H1 (cell line): ENCODE results near the gene CCDC7. TPM values are rescaled to one million over a fixed set of nuclear protein-coding genes. Genes with fewer than 3 reads are reported as not detected.

ENCODE experiments used
- CTCF ChIA-PET: fragments of 300-600 bp; sonication (Branson Sonifier 250); formaldehyde crosslinking; loops from one replicate; lab custom pipeline; 2021; ENCODE audit not compliant: partially characterized antibody; lab: Charles Lee
- POLR2A ChIA-PET: fragments of 300-600 bp; sonication (Branson Sonifier 250); formaldehyde crosslinking; loops from one replicate; lab custom pipeline; 2021; ENCODE audit warnings: inconsistent platforms; ENCODE audit not compliant: partially characterized antibody; lab: Charles Lee
- DNase-seq, 2 experiments: peaks; one replicate each; pipeline versions ENCODE4 v3.0.0 to v3.0.0-alpha.2; 2010 to 2022; ENCODE audit warnings: low spot score in 2 of 2, low read depth in 1 of 2, mixed read lengths in 1 of 2
- FAIRE-seq: peaks from 2 replicates; lab custom pipeline; 2011; peaks lifted over from hg19 to GRCh38; lab: Jason Lieb, UNC
- H2AFZ ChIP-seq: 2 replicates; pipeline ENCODE4 v1.8.1; 2012; ENCODE audit warnings: low read length, inconsistent platforms
- H2AK5ac ChIP-seq: 2 replicates; pipeline ENCODE4 v1.6.1; 2013; ENCODE audit warnings: low read depth, low read length
- H2BK120ac ChIP-seq: replicated peaks from 2 replicates; pipeline ENCODE3; 2013; ENCODE audit warnings: low read depth, low read length, inconsistent platforms
- H2BK12ac ChIP-seq: 2 replicates; pipeline ENCODE4 v1.6.1; 2013; ENCODE audit warnings: low read depth, low read length
- H2BK15ac ChIP-seq: 2 replicates; pipeline ENCODE4 v1.6.1; 2013; ENCODE audit warnings: low read length
- H2BK20ac ChIP-seq: 2 replicates; pipeline ENCODE4 v1.6.1; 2013; ENCODE audit warnings: low read length
- H2BK5ac ChIP-seq: 2 replicates; pipeline ENCODE4 v1.6.1; 2013; ENCODE audit warnings: low read depth, low read length
- H3K14ac ChIP-seq: 2 replicates; pipeline ENCODE4 v1.6.1; 2013; ENCODE audit warnings: inconsistent platforms; ENCODE audit not compliant: insufficient read length
- H3K18ac ChIP-seq: 2 replicates; pipeline ENCODE4 v1.6.1; 2013; ENCODE audit warnings: low read length; ENCODE audit errors: extremely low read depth
- H3K23ac ChIP-seq: 2 replicates; pipeline ENCODE4 v1.6.1; 2013; ENCODE audit warnings: inconsistent platforms; ENCODE audit not compliant: insufficient read length
- H3K23me2 ChIP-seq: 2 replicates; pipeline ENCODE4 v1.6.1; 2013; ENCODE audit warnings: low read depth, low read length
- H3K27ac ChIP-seq: 2 replicates; pipeline ENCODE4 v1.6.1; 2011; ENCODE audit warnings: low read depth, low read length, inconsistent platforms
- H3K27me3 ChIP-seq, 4 experiments: replicated peaks in 1 of 4; 1 replicate in 1 of 4; 2 replicates in 3 of 4; pipeline versions ENCODE4 v1.6.1 to v1.8.1; 2011 to 2013; ENCODE audit warnings: low read length in 3 of 4, mild to moderate bottlenecking in 3 of 4, inconsistent platforms in 2 of 4, mixed read lengths in 2 of 4, moderate library complexity in 1 of 4; ENCODE audit not compliant: control insufficient read depth in 3 of 4, insufficient read depth in 3 of 4; ENCODE audit errors: extremely low read depth in 1 of 4
- H3K36me3 ChIP-seq, 4 experiments: 2 replicates each; pipeline versions ENCODE4 v1.6.1 to v1.8.1; 2011 to 2013; ENCODE audit warnings: mild to moderate bottlenecking in 4 of 4, low read length in 3 of 4, moderate library complexity in 2 of 4, control low read depth in 1 of 4, inconsistent platforms in 1 of 4; ENCODE audit not compliant: insufficient read depth in 4 of 4, control insufficient read depth in 2 of 4
- H3K4ac ChIP-seq: replicated peaks from 2 replicates; pipeline ENCODE3; 2013; ENCODE audit warnings: low read length, low read depth, mixed read lengths, inconsistent platforms; ENCODE audit not compliant: insufficient read length
- H3K4me1 ChIP-seq, 4 experiments: replicated peaks in 1 of 4; 1 replicate in 1 of 4; 2 replicates in 3 of 4; pipeline versions ENCODE4 v1.6.1 to v1.8.1; 2011 to 2013; ENCODE audit warnings: low read length in 3 of 4, inconsistent platforms in 2 of 4, mixed read lengths in 1 of 4; ENCODE audit not compliant: insufficient read depth in 4 of 4, control insufficient read depth in 3 of 4
- H3K4me2 ChIP-seq, 2 experiments: 2 replicates each; pipeline versions ENCODE4 v1.6.1 to v1.8.1; 2011 to 2013; ENCODE audit warnings: low read depth in 2 of 2, low read length in 2 of 2, control low read depth in 1 of 2, inconsistent platforms in 1 of 2, mild to moderate bottlenecking in 1 of 2; ENCODE audit not compliant: insufficient read depth in 1 of 2
- H3K4me3 ChIP-seq, 4 experiments: fragments of 200-600, 300-600 bp in 1 of 4; sonication (generic), shearing (Covaris generic), sonication (Bioruptor Twin) in 1 of 4; 2 replicates each; pipeline versions ENCODE4 v1.5.1 to v1.8.1; 2011 to 2016; ENCODE audit warnings: low read length in 4 of 4, low read depth in 3 of 4, control low read depth in 2 of 4, inconsistent platforms in 2 of 4, mild to moderate bottlenecking in 2 of 4, mixed read lengths in 1 of 4, moderate library complexity in 1 of 4; ENCODE audit not compliant: insufficient read depth in 2 of 4; ENCODE audit errors: extremely low read depth in 1 of 4
- H3K56ac ChIP-seq: replicated peaks from 2 replicates; pipeline ENCODE3; 2013; ENCODE audit warnings: low read depth, mild to moderate bottlenecking, mixed read lengths, low read length, inconsistent platforms; ENCODE audit not compliant: insufficient read length
- H3K79me1 ChIP-seq: 2 replicates; pipeline ENCODE4 v1.6.1; 2013; ENCODE audit warnings: low read depth, low read length, control low read depth
- H3K79me2 ChIP-seq, 2 experiments: 2 replicates each; pipeline versions ENCODE4 v1.6.1 to v1.8.1; 2012 to 2013; ENCODE audit warnings: low read length in 2 of 2, mild to moderate bottlenecking in 2 of 2, inconsistent platforms in 1 of 2; ENCODE audit not compliant: insufficient read depth in 2 of 2, control insufficient read depth in 1 of 2
- H3K9ac ChIP-seq, 4 experiments: replicated peaks in 1 of 4; 1 replicate in 1 of 4; 2 replicates in 3 of 4; pipeline versions ENCODE4 v1.6.1 to v1.8.1; 2011 to 2013; ENCODE audit warnings: low read depth in 3 of 4, low read length in 3 of 4, control low read depth in 2 of 4, mild to moderate bottlenecking in 2 of 4, moderate library complexity in 2 of 4, inconsistent platforms in 1 of 4; ENCODE audit errors: extremely low read depth in 1 of 4
- H3K9me3 ChIP-seq, 2 experiments: 2 replicates each; pipeline versions ENCODE4 v1.6.1 to v1.8.1; 2012 to 2013; ENCODE audit warnings: mild to moderate bottlenecking in 2 of 2, moderate library complexity in 2 of 2, control low read depth in 1 of 2, inconsistent platforms in 1 of 2, low read depth in 1 of 2, low read length in 1 of 2, mixed read lengths in 1 of 2; ENCODE audit not compliant: insufficient read depth in 2 of 2
- H4K20me1 ChIP-seq, 2 experiments: replicated peaks in 1 of 2; 2 replicates each; pipeline versions ENCODE3 to v1.8.1; 2011 to 2013; ENCODE audit warnings: inconsistent platforms in 2 of 2, low read length in 2 of 2, mild to moderate bottlenecking in 1 of 2; ENCODE audit not compliant: insufficient read depth in 2 of 2, control insufficient read depth in 1 of 2
- H4K5ac ChIP-seq: 2 replicates; pipeline ENCODE4 v1.6.1; 2013; ENCODE audit warnings: low read length, low read depth, mixed read lengths, inconsistent platforms; ENCODE audit not compliant: insufficient read length
- H4K8ac ChIP-seq: 2 replicates; pipeline ENCODE4 v1.8.0; 2013; ENCODE audit warnings: mild to moderate bottlenecking, moderate library complexity, low read length, inconsistent platforms; ENCODE audit not compliant: insufficient read depth; ENCODE audit errors: extremely low read depth
- H4K91ac ChIP-seq: replicated peaks from 2 replicates; pipeline ENCODE3; 2013; ENCODE audit warnings: low read length, mixed read lengths, inconsistent platforms; ENCODE audit not compliant: insufficient read length
- BRCA1 ChIP-seq: IDR thresholded peaks from 2 replicates; pipeline ENCODE4 v1.6.1; 2012; ENCODE audit warnings: low read depth, low read length, improper control_type of control experiment
- NANOG ChIP-seq: IDR thresholded peaks from 2 replicates; pipeline ENCODE4 v1.6.1; 2011; ENCODE audit warnings: low read length, low read depth, mild to moderate bottlenecking, inconsistent platforms; ENCODE audit not compliant: insufficient read depth, poor library complexity, severe bottlenecking
- SIX5 ChIP-seq: IDR thresholded peaks from 2 replicates; pipeline ENCODE4 v1.6.1; 2011; ENCODE audit warnings: mild to moderate bottlenecking, low read depth, low read length
- WGBS, 2 experiments: shearing (Covaris generic) in 1 of 2; methylation state at CpG; one replicate each; pipeline versions ENCODE4 v1.1.6 to v1.1.7; 2013 to 2015; ENCODE audit warnings: low lambda C conversion rate in 2 of 2, mixed read lengths in 2 of 2, inconsistent platforms in 1 of 2, low coverage in 1 of 2, missing lambda C conversion rate in 1 of 2; ENCODE audit not compliant: insufficient replicate concordance in 2 of 2, insufficient coverage in 1 of 2, insufficient read length in 1 of 2; ENCODE audit errors: extremely low coverage in 1 of 2, missing lambda C conversion rate in 1 of 2; 5-methylcytosine and 5-hydroxymethylcytosine counted together
- polyA plus RNA-seq, 7 experiments: library from polyadenylated mRNA; depleted of rRNA in 3 of 7; stranded (reverse) in 5 of 7; unstranded in 2 of 7; fragments of >200 nt in 5 of 7; fragments of 200-250 nt in 2 of 7; gene quantifications; 1 replicate in 5 of 7; 2 replicates in 1 of 7; 4 replicates in 1 of 7; pipeline versions ENCODE4 v1.2.1 to v1.2.3, GENCODE V29; 2011 to 2013; ENCODE audit warnings: missing spikeins in 2 of 7, mixed read lengths in 2 of 7
- total RNA-seq: library from RNA; stranded (reverse); fragmentation: NEBNext Ultra II Directional; extraction: Animal tissue kit (Norgen Biotek cat#: 25700); gene quantifications from 2 replicates; pipeline ENCODE4 v1.2.1, GENCODE V29; 2021

CCDC7 gene
- total and polyA plus RNA-seq, 2 of the 8 experiments (the other 6 are each of a cell fraction or from before 2014, with no cell fraction given): 0.18 to 0.74 TPM

DNA sequence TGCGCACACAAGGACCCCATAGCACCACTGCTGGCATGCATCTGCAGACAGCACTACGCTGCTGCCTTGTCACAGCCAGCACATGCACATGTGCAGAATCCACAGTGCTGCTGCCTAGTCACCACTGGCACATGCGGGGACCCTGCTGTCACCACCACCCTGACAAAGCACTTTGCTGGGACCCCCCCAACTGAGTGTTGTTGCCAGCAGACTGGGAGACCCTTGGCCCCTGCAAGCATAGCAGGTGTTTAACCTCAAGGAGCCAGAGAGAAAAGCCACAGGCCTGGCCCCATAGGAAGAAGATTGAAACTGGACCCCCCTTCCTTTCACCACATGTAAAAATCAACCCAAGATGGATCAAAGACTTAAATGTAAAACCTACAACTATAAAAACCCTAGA, 300.9 kb downstream of the CCDC7 start:
- H3K4me2 ChIP-seq: no peak overlapping the region
- 70% methylated on average over 3 of the region's 3 CpGs; no CpG with 5 or more reads in 1 of the 2 experiments for WGBS, 2 experiments
- no peak overlapping the region for H3K56ac ChIP-seq
- H3K27me3 ChIP-seq: no peaks in the 10 kb centered on the region
- H4K91ac ChIP-seq: no peak overlapping the region
- H3K36me3 ChIP-seq: no peaks in the 10 kb centered on the region
- H3K4ac ChIP-seq: no peak overlapping the region
- H3K79me2 ChIP-seq: no peaks in the 10 kb centered on the region
- H3K14ac ChIP-seq: no peak overlapping the region
- no peak overlapping the region for H3K18ac ChIP-seq
- H2BK120ac ChIP-seq: no peak overlapping the region
- no peak overlapping the region for H2AFZ ChIP-seq
- H3K9me3 ChIP-seq: peaks cover 3 to 7% of the 10 kb centered on the region in 2 experiments; a peak in 1 of 4 replicates
- H2AK5ac ChIP-seq: no peak overlapping the region
- H3K27ac ChIP-seq: no peak overlapping the region
- no peak for FAIRE-seq
- ChIA-PET POLR2A (no interaction called here), CTCF (no interaction called here)
- no peak overlapping the region for H2BK15ac ChIP-seq
- TF ChIP-seq NANOG: no peak
- no peak for TF ChIP-seq BRCA1
- no peak for TF ChIP-seq SIX5
- no peak overlapping the region for H3K23ac ChIP-seq
- H3K79me1 ChIP-seq: no peaks in the 10 kb centered on the region
- H4K5ac ChIP-seq: no peak overlapping the region
- no peak overlapping the region for H2BK20ac ChIP-seq
- H2BK5ac ChIP-seq: no peak overlapping the region
- H3K23me2 ChIP-seq: no peaks in the 10 kb centered on the region
- DNase-seq: no peak
- H3K4me1 ChIP-seq: no peaks in the 10 kb centered on the region
- H3K4me3 ChIP-seq: no peak overlapping the region
- H4K20me1 ChIP-seq: no peaks in the 10 kb centered on the region
- no peak overlapping the region for H3K9ac ChIP-seq
- H4K8ac ChIP-seq: no peak overlapping the region
- H2BK12ac ChIP-seq: no peak overlapping the region
